WTC11 (cell line): ENCODE results near the gene CABCOCO1. TPM values are rescaled to one million over a fixed set of nuclear protein-coding genes. Genes with fewer than 3 reads are reported as not detected.

Experiments used
- ATAC-seq: fragments of 200-7000 bp; cut with Tn5 transposase; 2 replicates; pipeline ENCODE4 v1.10.0; 2021; ENCODE audit warnings: mild to moderate bottlenecking, moderate library complexity
- CTCF ChIA-PET: fragments of 300-600 bp; sonication (Branson Sonifier 250); formaldehyde crosslinking; loops from one replicate; lab custom pipeline; 2021; ENCODE audit warnings: antibody characterized with exemption; lab: Charles Lee
- POLR2A ChIA-PET: fragments of 350-600 bp; sonication (Branson Sonifier 250); formaldehyde crosslinking; loops from one replicate; lab custom pipeline; 2021; ENCODE audit warnings: antibody characterized with exemption; lab: Charles Lee
- DNase-seq: peaks from one replicate; pipeline ENCODE4 v3.0.0; 2021; ENCODE audit warnings: low spot score
- H3K27ac Mint-ChIP-seq: 2 replicates; pipeline ENCODE4 v1.8.0; 2021; ENCODE audit warnings: mixed read lengths
- H3K27me3 Mint-ChIP-seq: 2 replicates; pipeline ENCODE4 v1.8.0; 2021; ENCODE audit warnings: low read depth, mild to moderate bottlenecking, moderate library complexity, mixed read lengths
- H3K36me3 Mint-ChIP-seq: 2 replicates; pipeline ENCODE4 v1.8.0; 2021; ENCODE audit warnings: mixed read lengths
- H3K4me1 Mint-ChIP-seq: 2 replicates; pipeline ENCODE4 v1.8.0; 2022; ENCODE audit warnings: mixed read lengths
- H3K4me3 Mint-ChIP-seq: 2 replicates; pipeline ENCODE4 v1.8.0; 2021; ENCODE audit warnings: mild to moderate bottlenecking, moderate library complexity, mixed read lengths
- H3K9me3 Mint-ChIP-seq: 2 replicates; pipeline ENCODE4 v1.8.0; 2021; ENCODE audit warnings: mixed read lengths
- ATF2 ChIP-seq: sonication (generic); formaldehyde crosslinking; IDR thresholded peaks from 2 replicates; pipeline ENCODE4 v1.8.1; 2022; ENCODE audit warnings: low read depth, missing genetic modification reagents, borderline replicate concordance
- ATF6 ChIP-seq: sonication (generic); formaldehyde crosslinking; IDR thresholded peaks from 2 replicates; pipeline ENCODE4 v1.8.1; 2023; ENCODE audit warnings: mild to moderate bottlenecking, missing genetic modification reagents
- ESRRA ChIP-seq: sonication (generic); formaldehyde crosslinking; IDR thresholded peaks from 2 replicates; pipeline ENCODE4 v1.8.1; 2022; ENCODE audit warnings: mild to moderate bottlenecking, missing genetic modification reagents, borderline replicate concordance
- FOXP4 ChIP-seq: sonication (generic); formaldehyde crosslinking; IDR thresholded peaks from 2 replicates; pipeline ENCODE4 v1.8.0; 2022; ENCODE audit warnings: mild to moderate bottlenecking, missing genetic modification reagents
- JUN ChIP-seq: sonication (generic); formaldehyde crosslinking; IDR thresholded peaks from 2 replicates; pipeline ENCODE4 v1.8.0; 2023; ENCODE audit warnings: mild to moderate bottlenecking, missing genetic modification reagents
- MXD4 ChIP-seq: fragments of 250-450 bp; sonication (Bioruptor Pico); IDR thresholded peaks from 2 replicates; pipeline ENCODE4 v1.8.0; 2021; ENCODE audit warnings: mild to moderate bottlenecking, moderate library complexity, borderline replicate concordance
- PRRX2 ChIP-seq: fragments of 250-450 bp; sonication (Bioruptor Pico); IDR thresholded peaks from 2 replicates; pipeline ENCODE4 v1.8.0; 2021; ENCODE audit warnings: mild to moderate bottlenecking
- SMAD3 ChIP-seq: sonication (generic); formaldehyde crosslinking; IDR thresholded peaks from 2 replicates; pipeline ENCODE4 v1.8.0; 2022; ENCODE audit warnings: missing genetic modification reagents, mild to moderate bottlenecking, borderline replicate concordance
- SOX15 ChIP-seq: fragments of 250-450 bp; sonication (Bioruptor Pico); IDR thresholded peaks from 2 replicates; pipeline ENCODE4 v1.9.0; 2021; ENCODE audit warnings: mild to moderate bottlenecking
- ZNF138 ChIP-seq: sonication (generic); formaldehyde crosslinking; conservative IDR thresholded peaks from 2 replicates; pipeline ENCODE4 v1.8.1; 2022; ENCODE audit warnings: mild to moderate bottlenecking, moderate library complexity, missing genetic modification reagents
- ZNF219 ChIP-seq: sonication (generic); formaldehyde crosslinking; IDR thresholded peaks from 2 replicates; pipeline ENCODE4 v1.8.0; 2023; ENCODE audit warnings: missing genetic modification reagents, mild to moderate bottlenecking, borderline replicate concordance
- ZNF512 ChIP-seq: sonication (generic); formaldehyde crosslinking; IDR thresholded peaks from 2 replicates; pipeline ENCODE4 v1.8.1; 2022; ENCODE audit warnings: missing genetic modification reagents, borderline replicate concordance
- total RNA-seq: library from RNA; stranded (reverse); gene quantifications from 3 replicates; pipeline ENCODE4 v1.2.3, GENCODE V29; 2021

Gene CABCOCO1
- total RNA-seq, 1 experiment from 2014 or later: not detected

- no peaks in the 10 kb centered on the region for H3K36me3 Mint-ChIP-seq
- TF ChIP-seq MXD4 (CRISPR knock-in tag) (no peak), SMAD3 (no peak), ZNF138 (CRISPR knock-in tag) (no peak), PRRX2 (CRISPR knock-in tag) (no peak), ESRRA (CRISPR knock-in tag) (no peak), ZNF512 (CRISPR knock-in tag) (no peak)
- no peak overlapping the region for H3K4me3 Mint-ChIP-seq
- ATAC-seq (no peak), DNase-seq (no peak)
- H3K9me3 Mint-ChIP-seq: no peaks in the 10 kb centered on the region
- no peaks in the 10 kb centered on the region for H3K27me3 Mint-ChIP-seq
- peaks cover 5% of the 10 kb centered on the region for H3K4me1 Mint-ChIP-seq
- ChIA-PET POLR2A (no interaction called here), CTCF (no interaction called here)
- H3K27ac Mint-ChIP-seq: no peak overlapping the region
These were observed 118.0 kb downstream of the CABCOCO1 start for GRCh38 chr10:61780732-61781131.

GRCh38 chr10:61781969-61782403, 119.3 kb downstream of the CABCOCO1 start:
- DNase-seq (no peak), ATAC-seq (no peak)
- Mint-ChIP-seq H3K27me3 (no peaks in the 10 kb centered on the region), H3K4me3 (no peak overlapping the region), H3K27ac (no peak overlapping the region), H3K4me1 (peaks cover 5% of the 10 kb centered on the region), H3K36me3 (no peaks in the 10 kb centered on the region), H3K9me3 (no peaks in the 10 kb centered on the region)
- no peak for TF ChIP-seq ZNF219 (CRISPR knock-in tag)
- TF ChIP-seq FOXP4 (CRISPR knock-in tag): no peak
- TF ChIP-seq ATF2 (CRISPR knock-in tag): no peak
- CTCF ChIA-PET: interaction anchor here (0.6 kb wide), 1 partner anchor 31 kb away, joined by 3 read pairs; no protein-coding TSS in a partner anchor
- POLR2A ChIA-PET: no interaction called here

- Mint-ChIP-seq H3K9me3 (0 out of 2 replicates have a peak, but pooled peaks cover 3% of the 10 kb centered on the region), H3K4me1 (0 out of 2 replicates have a peak, but pooled peaks cover 3% of the 10 kb centered on the region), H3K27me3 (no peaks in the 10 kb centered on the region)
- TF ChIP-seq JUN: no peak
- no peak for TF ChIP-seq ATF6 (CRISPR knock-in tag)
- TF ChIP-seq SOX15 (CRISPR knock-in tag): no peak
- TF ChIP-seq, all 79 proteins: peak for 0
- ATAC-seq (no peak), DNase-seq (no peak)
- CTCF ChIA-PET: interaction anchor here (0.6 to 1.3 kb wide), 3 partner anchors 12 to 50 kb away, joined by 3 to 7 read pairs (median 5); no protein-coding TSS in a partner anchor
- no peak overlapping the region for H3K4me3 Mint-ChIP-seq
- H3K36me3 Mint-ChIP-seq: no peaks in the 10 kb centered on the region
- POLR2A ChIA-PET: no interaction called here
- no peak overlapping the region for H3K27ac Mint-ChIP-seq
These were observed 121.8 kb downstream of the CABCOCO1 start for GRCh38 chr10:61784354-61785133.
